ENCODE results near the gene CD82. TPM values are rescaled to one million over a fixed set of nuclear protein-coding genes. Genes with fewer than 3 reads are reported as not detected.
A peak's percentile ranks its signal among the peaks of the same experiment; 100 is the strongest.

The CD82 gene
- total and polyA plus RNA-seq, 2 donors (not counting 1 experiment from before 2014, with no cell fraction given), result 192 to 438 TPM

GRCh38 chr11:44622721-44623258, 57.3 kb downstream of the CD82 start:
- peaks cover 0 to 41% of the 10 kb centered on the region in 2 experiments for H3K36me3 ChIP-seq (replicated peaks in 1 of 2; ENCODE audit: control extremely low read depth in 1 of 2, control insufficient read depth in 1 of 2, extremely low read depth in 1 of 2, insufficient read depth in 2 of 2, low read length in 1 of 2)
- peaks cover 12% of the 10 kb centered on the region for H3K79me2 ChIP-seq (ENCODE audit: control insufficient read depth, insufficient read depth, low read length)
- peaks cover 66% of the 10 kb centered on the region for H3K4me1 Mint-ChIP-seq
- H3K4me2 ChIP-seq (replicated peaks; ENCODE audit: low read depth, low read length, poor library complexity, severe bottlenecking), result no peak overlapping the region
- no peak overlapping the region for H3K4me3 Mint-ChIP-seq
- ATAC-seq (ENCODE audit: low read depth) (no peak), DNase-seq (peak; percentile 5)
- TF ChIP-seq EZH2 (IDR thresholded peaks at IDR 0.05; ENCODE audit: borderline replicate concordance, insufficient read depth, low read depth, low read length, poor library complexity, severe bottlenecking) (no peak), CTCF (IDR thresholded peaks at IDR 0.05) (no peak)
- no peaks in the 10 kb centered on the region for H3K27me3 ChIP-seq (replicated peaks in 1 of 4; ENCODE audit: control extremely low read depth in 1 of 4, control insufficient read depth in 3 of 4, insufficient read depth in 4 of 4, low read length in 3 of 4)
- no peaks in the 10 kb centered on the region for H3K27me3 Mint-ChIP-seq
- no peak overlapping the region for H2AFZ ChIP-seq (ENCODE audit: insufficient read depth, low read depth, low read length, poor library complexity, severe bottlenecking)
- intact Hi-C loops (cut with micrococcal nuclease), result loop anchor here (5.0 kb wide), 1 partner anchor 335 kb away; no protein-coding TSS in a partner anchor
- no peaks in the 10 kb centered on the region for H3K9me3 Mint-ChIP-seq (ENCODE audit: insufficient read depth)
- no peak overlapping the region for H3K9ac ChIP-seq (ENCODE audit: low read length)
- peaks cover 39% of the 10 kb centered on the region for H4K20me1 ChIP-seq (ENCODE audit: control insufficient read depth, insufficient read depth, low read length, poor library complexity, severe bottlenecking)
- peaks cover 11 to 19% of the 10 kb centered on the region in 2 donors for H3K4me1 ChIP-seq (ENCODE audit: control insufficient read depth in 2 of 2, insufficient read depth in 2 of 2, low read length in 2 of 2)
- peak overlapping the region; percentile 89 for H3K27ac Mint-ChIP-seq
- no peaks in the 10 kb centered on the region for H3K9me3 ChIP-seq (ENCODE audit: control extremely low read depth in 1 of 3, control insufficient read depth in 2 of 3, insufficient read depth in 1 of 3, low read length in 2 of 3)
- ChIA-PET POLR2A (interaction anchor here (1.0 to 1.3 kb wide), 2 partner anchors 11 to 66 kb away, joined by 3 to 13 read pairs; no protein-coding TSS in a partner anchor), CTCF (interaction anchor here (0.7 to 21.7 kb wide), 14 partner anchors 9 to 312 kb away, joined by 3 to 816 read pairs (median 4); partner anchors contain the start of gene CD82)
- WGBS (ENCODE audit: insufficient coverage), result 92% methylated on average over 7 of the region's 11 CpGs
- no peak overlapping the region for H3K4me3 ChIP-seq (ENCODE audit: control extremely low read depth in 1 of 5, extremely low read depth in 1 of 5, insufficient read depth in 1 of 5, low read depth in 2 of 5, low read length in 4 of 5)
- no peak overlapping the region for H3K27ac ChIP-seq (ENCODE audit: low read length in 2 of 2)

- no peak overlapping the region for H2AFZ ChIP-seq (ENCODE audit: insufficient read depth, low read depth, low read length, poor library complexity, severe bottlenecking)
- H3K4me1 Mint-ChIP-seq, result peaks cover 63% of the 10 kb centered on the region
- H3K27ac Mint-ChIP-seq, result peak overlapping the region; percentile 89
- no peak for DNase-seq
- H3K27me3 ChIP-seq (replicated peaks in 1 of 4; ENCODE audit: control extremely low read depth in 1 of 4, control insufficient read depth in 3 of 4, insufficient read depth in 4 of 4, low read length in 3 of 4), result no peaks in the 10 kb centered on the region
- no peaks in the 10 kb centered on the region for H3K27me3 Mint-ChIP-seq
- peaks cover 11 to 19% of the 10 kb centered on the region in 2 donors for H3K4me1 ChIP-seq (ENCODE audit: control insufficient read depth in 2 of 2, insufficient read depth in 2 of 2, low read length in 2 of 2)
- peak overlapping the region; percentile 24 for H3K4me3 Mint-ChIP-seq
- ChIA-PET CTCF (interaction anchor here (1.3 to 21.7 kb wide), 5 partner anchors 11 to 101 kb away, joined by 3 to 816 read pairs (median 18); partner anchors contain the start of gene CD82), POLR2A (interaction anchor here (1.0 to 1.4 kb wide), 2 partner anchors 11 to 63 kb away, joined by 3 read pairs; no protein-coding TSS in a partner anchor)
- H3K79me2 ChIP-seq (ENCODE audit: control insufficient read depth, insufficient read depth, low read length), result peaks cover 6% of the 10 kb centered on the region
- peak overlapping the region; percentile 14 for H3K4me2 ChIP-seq (replicated peaks; ENCODE audit: low read depth, low read length, poor library complexity, severe bottlenecking)
- peaks cover 0 to 36% of the 10 kb centered on the region in 2 experiments for H3K36me3 ChIP-seq (replicated peaks in 1 of 2; ENCODE audit: control extremely low read depth in 1 of 2, control insufficient read depth in 1 of 2, extremely low read depth in 1 of 2, insufficient read depth in 2 of 2, low read length in 1 of 2)
- TF ChIP-seq EZH2 (IDR thresholded peaks at IDR 0.05; ENCODE audit: borderline replicate concordance, insufficient read depth, low read depth, low read length, poor library complexity, severe bottlenecking) (no peak), CTCF (IDR thresholded peaks at IDR 0.05) (no peak)
- no peak overlapping the region for H3K27ac ChIP-seq (ENCODE audit: low read length in 2 of 2)
- ATAC-seq (ENCODE audit: low read depth), result peak; percentile 25
- H4K20me1 ChIP-seq (ENCODE audit: control insufficient read depth, insufficient read depth, low read length, poor library complexity, severe bottlenecking), result peaks cover 33% of the 10 kb centered on the region
- no peak overlapping the region for H3K4me3 ChIP-seq (ENCODE audit: control extremely low read depth in 1 of 5, extremely low read depth in 1 of 5, insufficient read depth in 1 of 5, low read depth in 2 of 5, low read length in 4 of 5)
- no peak overlapping the region for H3K9ac ChIP-seq (ENCODE audit: low read length)
- no peaks in the 10 kb centered on the region for H3K9me3 ChIP-seq (ENCODE audit: control extremely low read depth in 1 of 3, control insufficient read depth in 2 of 3, insufficient read depth in 1 of 3, low read length in 2 of 3)
- 3% methylated on average over 5 of the region's 10 CpGs for WGBS (ENCODE audit: insufficient coverage)
- no peaks in the 10 kb centered on the region for H3K9me3 Mint-ChIP-seq (ENCODE audit: insufficient read depth)
- intact Hi-C loops (cut with micrococcal nuclease), result loop anchor here (5.0 kb wide), 1 partner anchor 336 kb away; no protein-coding TSS in a partner anchor
Observed at GRCh38 chr11:44623341-44623730, 57.9 kb downstream of the CD82 start.
